Esophagus muscularis mucosa (tissue), 4 donors: ENCODE measurements around the gene STOX1.
"Not testable (repeated sequence)": the region's sequence is repeated elsewhere in the genome, so short reads cannot be mapped to it uniquely, and the experiment has no call there.

Experiments used
- CTCF ChIP-seq, 3 experiments: fragments of 200-600 bp in 2 of 3; fragments of 450-650 bp in 1 of 3; sonication (generic) in 2 of 3; IDR thresholded peaks; one replicate each; pipeline ENCODE4 v1.5.1; 2017 to 2019; ENCODE audit warnings: antibody characterized with exemption in 3 of 3, mild to moderate bottlenecking in 2 of 3, moderate library complexity in 1 of 3
- EP300 ChIP-seq: sonication (generic); formaldehyde crosslinking; IDR thresholded peaks from one replicate; pipeline ENCODE4 v1.6.1; 2017; ENCODE audit warnings: antibody characterized with exemption
- POLR2A ChIP-seq: fragments of 450-650 bp; IDR thresholded peaks from one replicate; pipeline ENCODE4 v1.6.1; 2017; ENCODE audit warnings: antibody characterized with exemption, moderate library complexity, mild to moderate bottlenecking, low read depth
- POLR2AphosphoS5 ChIP-seq, 2 donors: sonication (generic); formaldehyde crosslinking; IDR thresholded peaks; one replicate each; pipeline ENCODE4 v1.6.1; 2017; ENCODE audit warnings: antibody characterized with exemption in 2 of 2

GRCh38 chr10:68940917-68941316 is 113.6 kb downstream of the STOX1 start:
- TF ChIP-seq POLR2A; CTCF (IDR thresholded peaks at IDR 0.05); POLR2AphosphoS5 (IDR thresholded peaks at IDR 0.05); EP300: not testable (repeated sequence)
